Fibroblast of skin of abdomen (primary cell): ENCODE results near the gene ASB1.

ENCODE experiments used
- DNase-seq: peaks from one replicate; pipeline ENCODE4 v3.0.0-alpha.2; 2013

The ASB1 gene

GRCh38 chr2:238496756-238497609 lies 70.3 kb downstream of the ASB1 start:
- no peak for DNase-seq

- DNase-seq = no peak
These were observed 70.9 kb downstream of the ASB1 start for GRCh38 chr2:238497610-238498005.

- DNase-seq = no peak
These were observed 71.5 kb downstream of the ASB1 start for GRCh38 chr2:238498188-238498587.

GRCh38 chr2:238498691-238499295 lies 72.1 kb downstream of the ASB1 start:
- no peak for DNase-seq

- DNase-seq = no peak
These were observed 73.2 kb downstream of the ASB1 start for GRCh38 chr2:238499731-238500580.

GRCh38 chr2:238501311-238501710 lies 74.6 kb downstream of the ASB1 start:
- no peak for DNase-seq
